NCI-H1092 treated with DMSO at 0.1 percent for 48 hours (cell line): ENCODE results near the gene TSHZ2.
A peak's percentile ranks its signal among the peaks of the same experiment; 100 is the strongest.

Experiments used
- DNase-seq: peaks from one replicate; lab custom pipeline; 2025; lab: John Stamatoyannopoulos, UW

TSHZ2 gene

DNA sequence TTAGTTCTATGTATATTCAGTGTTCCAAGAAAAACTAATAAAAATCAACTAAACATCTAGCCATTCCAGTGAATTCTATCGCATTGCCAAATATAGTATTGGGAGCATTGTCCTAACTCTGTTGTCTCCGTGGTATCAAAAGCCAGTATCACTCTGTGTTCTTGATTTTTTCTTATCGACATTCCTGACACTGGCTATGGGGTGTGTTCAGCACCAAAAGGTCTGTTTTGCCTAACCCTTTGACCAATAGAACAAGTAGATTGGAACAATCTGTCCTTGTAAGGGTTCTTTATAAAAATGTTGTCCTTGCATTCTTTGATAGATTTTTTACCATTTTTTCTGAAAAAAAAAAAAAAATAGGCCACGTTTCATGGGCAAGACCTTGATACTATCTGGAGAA lies 161.5 kb downstream of the TSHZ2 start:
- DNase-seq, result no peak

DNA sequence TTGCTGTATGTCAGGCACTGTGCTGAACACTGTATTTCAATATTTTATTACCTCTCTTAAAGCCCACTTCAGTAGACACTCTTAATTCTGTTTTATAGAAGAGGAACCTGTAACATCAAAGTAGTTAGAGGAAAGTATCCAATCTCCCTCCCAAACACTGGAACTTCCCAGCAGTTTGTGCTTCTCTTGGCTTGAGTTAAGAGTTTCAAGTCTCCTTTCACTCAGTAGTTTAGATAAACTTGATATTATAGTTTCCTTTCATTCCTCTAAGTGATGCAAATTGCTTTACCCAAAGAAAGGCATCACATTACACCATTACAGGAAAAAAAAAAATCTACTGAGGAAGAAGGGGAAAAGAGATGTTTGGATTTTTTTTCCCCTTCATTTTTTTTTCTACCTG lies 164.3 kb downstream of the TSHZ2 start:
- no peak for DNase-seq

DNA sequence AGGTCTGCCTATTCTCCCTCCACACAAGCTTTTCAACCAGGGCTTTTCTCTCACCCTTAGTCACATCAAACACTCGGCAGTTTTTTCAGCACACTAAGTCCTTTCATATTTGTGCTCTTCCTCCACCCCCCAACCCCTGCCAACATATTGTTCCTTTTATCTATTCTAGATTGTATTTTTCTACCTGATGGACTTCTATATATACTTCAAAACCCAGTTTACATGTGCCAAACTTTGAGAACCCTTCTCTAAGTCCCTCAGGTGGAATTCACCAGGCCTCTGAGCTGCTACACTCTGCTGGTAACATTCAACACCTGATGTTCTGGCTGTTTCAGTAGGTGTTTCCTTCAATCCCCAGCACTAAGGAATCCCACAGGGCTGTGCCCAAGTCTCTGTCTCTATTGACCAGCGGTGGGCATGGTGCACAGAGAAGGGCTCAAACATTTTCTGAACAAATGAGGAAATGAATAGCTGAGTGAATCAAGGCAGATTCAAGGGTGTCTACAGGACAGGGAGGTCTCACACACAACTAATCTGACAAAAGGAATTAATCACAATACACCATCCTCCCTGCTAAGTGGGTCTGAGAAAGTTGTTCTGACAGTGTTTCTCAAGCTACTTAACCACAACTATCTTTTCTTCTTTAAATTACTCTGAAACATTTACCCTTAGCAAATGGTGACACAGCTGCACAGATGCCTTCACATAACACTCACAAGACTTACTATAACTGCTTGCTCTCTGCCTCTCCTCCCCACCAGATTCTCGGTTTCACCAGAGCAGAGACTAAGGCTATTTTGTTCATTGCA lies 166.5 kb downstream of the TSHZ2 start:
- DNase-seq, result no peak

DNA sequence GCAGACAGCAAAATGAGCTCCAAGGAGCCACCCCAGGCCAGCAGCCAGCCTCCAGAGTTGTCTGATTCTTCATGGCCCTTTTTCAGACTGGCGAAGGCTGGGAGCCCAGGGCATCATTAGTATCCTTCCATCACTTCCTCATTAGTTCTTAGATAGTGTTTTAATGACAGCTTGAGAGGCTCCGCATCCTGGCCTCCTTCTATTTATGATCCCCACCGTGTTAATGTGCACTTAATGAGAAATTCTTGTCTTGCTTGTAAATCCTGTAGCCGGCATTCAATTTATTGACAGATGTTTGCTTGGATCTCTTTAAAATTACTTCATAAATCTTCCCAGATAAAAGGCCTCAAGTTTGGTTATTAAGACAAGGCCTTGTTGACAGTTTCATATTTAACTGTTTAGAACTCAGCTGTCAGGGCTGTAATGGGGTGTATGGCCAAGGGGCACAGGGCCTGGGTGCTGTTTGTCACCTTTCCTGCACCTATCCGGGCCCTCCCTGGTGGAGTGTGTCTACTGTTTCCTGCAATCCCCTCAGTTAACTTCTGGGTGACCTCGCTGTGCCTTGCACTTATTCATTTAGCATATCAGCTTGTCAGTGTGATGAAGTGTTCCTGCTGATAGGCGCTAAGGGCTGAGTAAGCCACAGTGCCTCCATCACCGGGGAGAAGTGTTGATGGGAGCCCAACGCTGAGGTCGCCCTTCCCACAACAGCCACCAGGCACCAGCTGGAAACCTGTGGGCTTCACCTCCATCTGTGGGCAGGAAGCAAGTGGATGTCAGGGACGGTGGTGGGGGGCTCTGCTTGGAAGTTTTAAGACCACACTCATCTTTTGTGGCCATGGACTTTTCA lies 169.3 kb downstream of the TSHZ2 start:
- no peak for DNase-seq

DNA sequence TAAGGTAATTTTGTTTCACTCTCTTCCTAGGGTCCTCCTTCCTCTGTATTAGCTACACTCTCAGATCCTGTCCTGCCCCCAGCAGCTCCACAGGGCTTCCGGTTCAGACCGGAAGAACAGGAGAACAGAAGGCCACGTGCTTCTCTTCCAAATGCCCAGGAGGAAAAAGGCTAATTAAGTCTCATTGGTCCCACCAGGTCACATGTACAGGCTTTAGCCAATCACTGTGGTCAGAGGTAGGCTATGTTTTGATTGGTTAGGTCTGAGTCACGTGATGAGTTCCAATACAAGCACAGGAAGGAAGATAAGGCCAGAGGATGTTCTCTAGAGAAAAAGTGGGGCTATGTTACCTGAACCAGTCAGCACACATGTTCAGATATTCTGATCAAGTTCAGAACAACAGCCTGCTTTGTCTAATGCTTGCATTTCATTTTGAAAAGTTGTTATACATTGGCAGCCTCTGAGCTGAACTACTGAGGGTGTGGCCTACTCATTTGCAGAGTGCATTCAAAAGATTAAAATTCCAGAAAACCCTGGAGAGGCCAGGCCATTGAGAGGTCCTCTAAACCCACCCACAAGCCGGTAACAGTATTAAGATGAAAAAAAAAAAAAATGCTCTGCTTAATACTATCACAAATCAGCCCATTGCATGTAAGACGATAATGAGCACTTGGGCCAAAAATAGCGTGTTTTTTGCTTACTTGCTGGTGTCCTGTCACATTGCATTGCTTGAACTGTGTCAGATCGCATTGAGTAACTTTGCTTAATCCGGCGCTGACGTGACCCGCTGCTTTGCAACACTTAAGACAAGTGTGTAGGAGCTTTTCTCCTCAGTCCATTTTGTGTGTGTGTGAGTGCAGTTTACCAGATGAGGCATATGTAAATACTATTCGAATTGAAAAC lies 170.3 kb downstream of the TSHZ2 start:
- no peak for DNase-seq

DNA sequence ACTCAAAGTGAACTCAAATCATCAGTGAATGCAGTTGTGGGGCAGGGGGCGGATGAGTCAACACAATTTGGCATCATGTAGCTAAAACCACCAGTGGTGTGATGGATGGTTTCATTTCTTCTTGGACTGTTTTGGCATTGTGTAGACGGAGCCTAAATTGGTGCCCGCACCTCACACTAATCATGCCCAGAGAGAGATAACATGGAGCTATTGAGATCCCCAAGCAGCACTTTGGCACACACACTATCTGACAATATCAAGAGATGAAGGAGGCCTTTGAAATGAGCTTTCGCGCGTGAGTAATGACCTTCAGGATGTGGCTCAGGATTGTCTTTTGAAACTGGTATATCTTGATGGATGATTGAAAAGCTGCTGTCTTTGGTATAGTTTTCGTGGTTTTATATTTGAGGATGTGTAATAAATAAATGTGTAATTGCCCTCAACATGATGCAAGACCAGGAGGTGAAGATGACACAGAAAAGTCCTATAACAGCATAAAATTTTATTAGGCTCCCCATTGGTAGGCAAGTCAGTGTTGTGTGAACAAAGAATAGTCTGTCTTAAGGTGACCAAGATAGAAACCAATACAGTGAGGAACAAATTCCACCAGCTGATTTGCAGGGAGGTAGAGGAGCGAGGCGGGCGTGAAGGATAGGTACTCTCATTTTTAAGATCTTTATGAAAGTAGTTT lies 174.2 kb downstream of the TSHZ2 start:
- no peak for DNase-seq

DNA sequence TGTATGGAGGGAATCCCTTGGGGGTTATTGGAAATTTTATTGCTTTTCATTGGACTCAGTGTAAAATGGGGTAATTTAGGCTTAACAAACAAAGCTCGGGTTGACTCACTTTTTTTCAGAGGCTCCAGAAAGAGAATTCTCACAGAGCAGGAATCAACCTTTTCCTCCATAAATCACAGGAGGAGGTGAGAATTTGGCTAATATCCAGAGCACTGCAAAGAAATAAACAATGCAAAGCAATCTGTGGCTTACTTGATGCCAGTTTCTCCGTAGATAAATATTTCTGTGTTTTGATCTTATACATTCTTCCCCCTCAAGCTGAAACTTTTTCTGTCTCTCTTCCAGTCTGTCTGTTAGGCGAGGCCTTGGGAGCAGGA lies 176.6 kb downstream of the TSHZ2 start:
- DNase-seq, result no peak

DNA sequence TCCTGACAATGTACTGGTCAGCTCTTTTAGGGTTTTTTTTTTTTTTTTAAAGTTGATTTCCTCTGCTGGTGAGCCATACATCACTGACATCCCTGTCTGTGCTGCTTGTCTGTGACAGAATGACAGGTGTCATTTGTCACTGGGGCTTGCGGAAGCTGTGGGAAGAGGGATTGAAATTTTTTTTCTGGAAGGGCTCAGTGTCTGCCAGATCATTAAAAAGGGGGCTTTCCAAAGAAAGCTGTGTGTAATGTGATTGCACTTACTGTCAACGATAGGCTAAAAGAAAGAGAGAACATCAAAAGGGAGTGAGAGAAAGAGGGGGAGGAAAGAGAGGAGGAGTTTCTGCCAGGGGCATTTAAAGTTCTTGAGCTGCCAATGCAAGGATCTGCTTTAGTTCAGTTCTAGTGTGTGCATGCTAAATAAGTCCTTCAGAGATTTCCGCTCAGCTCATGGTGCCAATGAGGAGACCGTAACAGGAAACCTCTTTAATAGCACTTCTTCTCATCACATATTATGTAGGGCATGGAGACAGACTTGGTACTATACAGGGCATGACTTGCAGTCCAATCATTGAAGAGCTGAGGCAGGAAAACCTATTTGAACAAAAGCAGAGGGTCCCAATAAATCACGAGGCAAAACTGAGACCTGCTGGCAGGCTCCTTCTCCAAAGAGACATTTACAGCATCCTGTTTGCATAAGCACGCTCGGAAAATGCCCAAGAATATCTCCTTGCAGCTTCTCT lies 177.2 kb downstream of the TSHZ2 start:
- peak; percentile 28 for DNase-seq

DNA sequence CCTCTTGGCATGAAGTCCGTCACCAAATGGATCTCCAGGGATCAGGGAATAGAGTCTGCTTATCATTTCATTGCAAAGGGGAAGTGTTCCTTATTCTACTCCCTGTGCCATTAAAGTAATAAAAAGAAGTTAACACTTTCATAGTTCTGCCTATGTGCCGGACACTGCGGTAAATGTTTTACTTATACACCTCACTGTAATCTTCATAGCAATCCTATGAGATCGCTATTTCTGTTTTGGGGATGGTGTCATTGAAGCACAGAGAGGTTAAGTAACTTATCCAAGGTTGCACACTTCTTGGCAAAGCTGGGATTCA lies 177.7 kb downstream of the TSHZ2 start:
- no peak for DNase-seq

DNA sequence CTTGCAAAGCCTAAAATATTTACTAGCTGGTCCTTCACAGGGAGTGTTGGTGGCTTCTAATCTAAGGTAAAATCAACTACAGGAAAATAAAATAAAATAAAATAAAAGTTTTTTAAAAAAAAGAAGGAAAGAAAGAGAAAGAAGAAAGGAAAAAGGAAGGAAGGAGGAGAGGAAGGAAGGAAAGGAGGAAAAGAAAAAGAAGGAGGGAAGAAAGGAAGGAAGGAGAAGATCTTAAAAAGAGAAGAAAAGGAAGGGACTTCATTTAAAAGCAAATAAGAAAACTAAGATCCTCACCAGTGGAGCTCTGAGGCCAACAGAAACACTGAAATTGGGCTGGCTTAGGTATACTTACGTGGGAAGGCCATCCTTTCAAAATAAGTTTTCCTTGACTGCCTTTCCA lies 178.4 kb downstream of the TSHZ2 start:
- DNase-seq, result no peak

DNA sequence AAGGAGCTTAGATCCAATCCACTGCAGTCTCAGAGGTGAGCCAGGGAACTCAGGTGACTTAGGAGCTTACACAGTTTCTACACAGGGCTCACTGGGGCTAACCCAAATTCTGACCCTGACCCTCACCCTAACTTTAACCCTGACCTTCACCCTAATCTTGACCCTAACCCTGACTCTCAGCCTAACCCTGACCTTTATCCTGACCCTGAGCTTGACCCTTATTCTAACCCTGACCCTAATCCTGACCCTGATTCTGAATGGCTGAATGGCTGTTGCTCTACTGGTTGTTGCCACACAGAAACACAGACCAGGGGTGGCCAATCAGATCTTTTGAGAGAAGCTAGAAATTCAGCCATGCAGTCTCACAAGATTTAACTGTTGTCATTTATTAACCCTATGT lies 180.1 kb downstream of the TSHZ2 start:
- DNase-seq, result no peak

DNA sequence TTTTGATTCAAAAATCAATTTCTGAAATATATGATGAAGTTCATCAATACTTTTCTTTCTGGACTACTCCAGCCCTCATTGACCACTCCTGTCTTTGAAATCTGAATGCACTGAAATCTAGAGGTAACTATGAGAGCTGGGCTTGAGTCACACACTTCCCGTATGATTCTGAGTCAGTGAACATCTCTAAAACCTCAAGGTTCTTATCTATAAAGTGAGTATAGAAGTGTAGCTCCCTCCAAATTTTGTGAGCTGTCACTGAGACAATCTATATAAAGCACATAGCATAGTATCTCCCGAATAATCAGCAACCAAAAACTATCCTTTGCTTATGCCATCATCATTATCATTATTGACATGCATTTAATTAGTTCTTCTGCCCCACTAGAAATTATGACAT lies 182.4 kb downstream of the TSHZ2 start:
- no peak for DNase-seq

DNA sequence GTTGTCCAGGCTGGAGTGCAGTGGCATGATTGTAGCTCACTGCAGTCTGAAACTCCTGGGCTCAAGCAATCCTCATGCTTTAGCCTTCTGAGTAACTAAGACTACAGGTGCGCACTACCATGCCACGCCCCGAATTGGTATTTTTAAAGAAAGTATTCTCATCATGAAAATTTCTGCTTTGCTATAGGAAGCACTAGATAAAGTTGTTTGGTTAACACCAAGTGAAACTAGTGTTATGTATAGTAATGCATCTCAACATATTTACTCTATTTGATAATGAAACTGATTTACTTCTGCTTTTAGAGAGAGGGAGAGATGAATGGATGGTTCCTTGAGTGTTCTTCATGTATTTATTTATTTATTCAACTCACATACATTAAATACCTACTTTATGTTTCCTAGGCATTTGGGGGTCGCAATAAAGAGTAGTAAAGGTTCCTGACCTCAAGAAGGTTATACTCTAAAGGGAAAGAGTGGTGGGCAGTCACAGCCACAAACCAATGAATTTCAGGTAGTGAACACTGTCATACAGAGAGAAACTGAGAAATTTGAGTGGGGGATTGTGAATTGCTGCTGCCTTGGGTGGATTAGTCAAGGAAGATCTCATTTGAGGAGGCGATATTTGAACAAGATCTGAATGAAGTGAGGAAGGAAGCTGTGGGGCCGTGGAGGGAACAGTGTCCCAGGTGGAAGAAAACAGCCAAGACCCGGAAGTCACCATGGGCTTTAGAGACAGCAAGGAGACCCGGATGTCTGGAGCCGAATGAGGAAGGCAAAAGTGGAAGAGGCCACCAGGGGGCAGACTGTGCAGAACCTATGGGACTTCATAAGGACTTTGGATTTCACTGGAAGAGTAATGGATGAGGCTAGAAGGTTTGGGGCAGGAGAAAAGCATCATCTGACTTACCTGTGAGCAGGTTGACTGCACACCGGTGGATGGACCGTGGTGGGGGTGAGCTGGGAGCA lies 185.6 kb downstream of the TSHZ2 start:
- DNase-seq, result peak; percentile 18

DNA sequence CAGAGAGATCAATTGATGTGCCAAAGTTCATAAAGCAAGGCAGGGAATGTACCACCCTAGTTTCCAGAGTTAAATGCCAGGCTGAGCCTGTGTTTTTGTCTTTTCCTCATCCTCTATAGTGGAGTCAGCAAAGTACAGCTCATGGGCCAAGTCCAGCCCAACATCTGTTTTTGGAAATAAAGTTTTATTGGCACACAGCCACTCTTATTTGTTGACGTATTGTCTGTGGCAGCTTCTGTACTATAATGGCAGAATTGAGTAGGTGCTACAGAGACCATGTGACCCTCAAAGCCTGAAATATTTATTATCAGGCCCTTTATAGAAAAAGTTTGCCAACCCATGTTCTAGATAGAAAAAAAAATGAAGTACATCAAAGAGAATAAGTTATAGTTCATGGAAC lies 187.0 kb downstream of the TSHZ2 start:
- DNase-seq, result no peak

DNA sequence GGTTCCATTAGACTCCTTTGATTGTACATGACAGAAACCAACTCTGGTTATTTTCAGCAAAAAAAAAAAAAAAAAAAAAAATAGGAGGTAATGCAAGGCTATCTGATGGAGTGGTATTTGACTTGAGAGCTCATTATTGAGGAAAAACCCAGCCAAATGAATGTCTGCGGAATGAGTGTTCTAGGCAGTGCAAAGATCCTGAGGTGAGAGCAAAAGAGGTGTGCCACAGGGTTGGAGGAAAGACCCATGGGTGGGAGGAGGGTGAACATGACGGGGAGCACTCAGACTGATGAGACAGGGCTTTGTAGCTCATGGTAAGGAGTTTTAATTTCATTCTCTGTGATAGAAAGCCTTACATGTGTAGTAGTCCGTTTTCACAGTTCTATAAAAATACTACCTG lies 188.9 kb downstream of the TSHZ2 start:
- DNase-seq, result no peak

DNA sequence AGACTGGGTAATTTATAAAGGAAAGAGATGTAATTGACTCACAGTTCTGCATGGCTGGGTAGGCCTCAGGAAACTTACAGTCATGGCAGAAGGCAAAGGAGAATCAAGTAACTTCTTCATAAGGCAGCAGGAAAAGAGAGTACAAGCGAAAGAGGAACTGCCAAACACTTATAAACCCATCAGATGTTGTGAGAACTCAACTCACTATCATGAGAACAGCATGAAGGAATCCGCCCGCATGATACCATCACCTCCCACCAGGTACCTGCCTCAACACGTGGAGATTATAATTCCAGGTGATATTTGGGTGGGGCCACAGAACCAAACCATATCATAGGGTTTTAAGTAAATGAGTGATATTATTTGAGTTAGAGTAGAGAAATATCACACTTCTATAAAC lies 189.3 kb downstream of the TSHZ2 start:
- no peak for DNase-seq

DNA sequence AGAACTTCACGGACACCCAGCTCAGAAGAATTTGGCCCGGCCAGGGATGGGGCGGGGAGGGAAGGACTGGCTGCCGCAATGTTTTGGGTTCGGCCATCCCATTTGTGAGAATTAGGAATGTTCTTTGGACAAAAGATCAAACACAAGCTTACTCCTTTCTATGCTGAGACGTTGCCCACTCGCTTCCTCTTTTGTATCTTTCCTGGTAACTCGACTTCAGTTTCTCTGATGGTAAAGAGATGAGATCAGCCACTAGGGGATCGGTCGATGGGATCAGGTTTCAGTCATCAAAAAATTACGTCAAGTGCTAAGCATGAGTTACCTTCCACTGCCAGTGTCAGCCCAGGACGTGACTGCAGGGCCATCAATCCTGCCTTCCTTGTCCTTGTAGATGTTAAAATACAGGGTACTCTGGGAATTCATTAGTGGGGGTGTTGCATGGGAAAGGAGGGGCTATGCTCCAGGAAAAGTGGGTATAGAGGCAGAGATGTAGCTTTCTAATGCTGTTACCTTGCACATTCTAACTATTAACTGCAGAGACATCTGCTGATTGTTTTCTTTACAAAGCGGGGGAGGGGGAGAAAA lies 190.2 kb downstream of the TSHZ2 start:
- peak; percentile 9 for DNase-seq

DNA sequence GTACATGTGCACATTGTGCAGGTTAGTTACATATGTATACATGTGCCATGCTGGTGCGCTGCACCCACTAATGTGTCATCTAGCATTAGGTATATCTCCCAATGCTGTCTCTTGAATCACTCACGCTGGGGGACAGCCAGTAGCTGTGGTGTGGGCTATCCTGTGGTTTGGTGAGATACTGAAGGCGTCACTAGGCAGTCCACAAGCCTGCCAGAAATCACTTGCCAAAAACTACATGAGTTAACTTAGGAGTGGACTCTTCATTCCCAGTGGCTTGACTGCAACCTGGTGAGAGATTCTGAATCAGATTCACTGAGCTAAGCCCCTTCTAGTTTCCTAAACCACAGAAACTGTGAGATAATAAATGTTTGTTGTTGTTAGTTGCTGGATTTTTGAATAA lies 191.3 kb downstream of the TSHZ2 start:
- DNase-seq, result no peak

DNA sequence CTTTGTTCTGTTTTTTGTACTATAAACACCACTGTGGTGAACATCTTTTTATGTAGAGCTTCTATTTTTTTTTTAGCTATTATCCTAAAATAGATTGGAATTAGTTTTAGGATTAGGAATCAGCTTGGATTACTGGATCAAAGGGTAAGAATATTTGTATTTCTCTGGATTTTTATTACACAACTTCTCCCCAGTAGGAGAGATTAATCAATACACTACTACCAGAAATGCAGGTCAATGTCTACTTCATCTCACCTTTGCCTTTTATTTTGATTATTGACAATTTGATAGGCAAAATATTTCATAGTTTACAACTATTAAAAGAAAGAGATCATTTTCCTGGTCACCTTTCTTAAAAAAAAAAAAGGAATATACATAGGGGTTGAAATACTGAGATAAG lies 191.9 kb downstream of the TSHZ2 start:
- no peak for DNase-seq

DNA sequence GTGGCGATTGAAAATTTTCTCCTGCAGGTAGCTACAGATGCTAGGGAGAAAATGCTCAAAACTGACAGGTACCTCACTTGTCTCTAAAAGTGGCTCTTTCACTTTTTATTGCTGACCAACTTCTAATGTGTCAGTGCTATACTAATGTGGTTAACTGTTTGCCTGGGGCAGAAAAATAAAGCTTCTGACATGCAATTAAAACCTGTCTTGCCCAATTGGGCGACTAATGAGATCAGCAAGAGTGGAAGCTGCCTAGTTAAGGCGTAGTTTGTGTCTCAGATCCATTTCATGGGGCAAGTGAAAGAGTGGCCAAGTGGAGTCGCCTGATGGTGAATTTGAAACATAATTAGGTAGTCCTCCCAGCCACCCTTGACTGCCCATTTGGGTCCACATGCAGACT lies 193.3 kb downstream of the TSHZ2 start:
- DNase-seq, result no peak
